ENCODE data around the gene LINC01488. TPM values are rescaled to one million over a fixed set of nuclear protein-coding genes. Genes with fewer than 3 reads are reported as not detected.
A peak's percentile ranks its signal among the peaks of the same experiment; 100 is the strongest.

LINC01488 gene
- total and polyA plus RNA-seq, 7 donors, result 0.36 TPM; not detected in 6

DNA sequence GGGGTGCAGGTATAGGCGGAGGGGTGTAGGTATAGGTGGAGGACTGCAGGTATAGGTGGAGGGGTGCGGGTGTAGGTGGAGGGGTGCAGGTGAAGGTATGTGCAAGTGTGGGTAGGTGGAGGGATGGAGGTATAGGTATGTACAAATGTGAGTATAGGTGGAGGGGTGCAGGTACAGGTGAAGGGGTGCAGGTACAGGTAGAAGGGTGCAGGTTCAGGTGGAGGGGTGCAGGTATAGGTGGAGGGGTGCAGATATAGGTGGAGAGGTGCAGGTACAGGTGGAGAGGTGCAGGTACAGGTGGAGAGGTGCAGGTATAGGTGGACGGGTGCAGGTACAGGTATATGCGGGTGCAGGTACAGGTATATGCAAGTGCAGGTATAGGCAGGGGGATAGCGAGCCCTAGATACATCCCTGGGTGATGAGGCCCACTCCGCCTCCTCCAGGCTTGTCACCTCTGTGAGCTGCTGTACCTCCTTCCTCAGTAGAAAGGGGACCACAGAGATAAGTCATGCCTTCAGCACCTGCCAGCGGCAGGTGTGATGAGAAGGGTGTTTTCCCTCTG, 17.2 kb downstream of the LINC01488 start:
- Histone ChIP-seq H3K36me3 (no peaks in the 10 kb centered on the region), H3K27ac (no peak overlapping the region), H3K4me3 (no peak overlapping the region), H3K9me3 (no peaks in the 10 kb centered on the region), H3K4me1 (peaks cover 0 to 40% (median 20%) of the 10 kb centered on the region in 4 donors), H3K27me3 (no peaks in the 10 kb centered on the region)
- TF ChIP-seq, protein P1, sequence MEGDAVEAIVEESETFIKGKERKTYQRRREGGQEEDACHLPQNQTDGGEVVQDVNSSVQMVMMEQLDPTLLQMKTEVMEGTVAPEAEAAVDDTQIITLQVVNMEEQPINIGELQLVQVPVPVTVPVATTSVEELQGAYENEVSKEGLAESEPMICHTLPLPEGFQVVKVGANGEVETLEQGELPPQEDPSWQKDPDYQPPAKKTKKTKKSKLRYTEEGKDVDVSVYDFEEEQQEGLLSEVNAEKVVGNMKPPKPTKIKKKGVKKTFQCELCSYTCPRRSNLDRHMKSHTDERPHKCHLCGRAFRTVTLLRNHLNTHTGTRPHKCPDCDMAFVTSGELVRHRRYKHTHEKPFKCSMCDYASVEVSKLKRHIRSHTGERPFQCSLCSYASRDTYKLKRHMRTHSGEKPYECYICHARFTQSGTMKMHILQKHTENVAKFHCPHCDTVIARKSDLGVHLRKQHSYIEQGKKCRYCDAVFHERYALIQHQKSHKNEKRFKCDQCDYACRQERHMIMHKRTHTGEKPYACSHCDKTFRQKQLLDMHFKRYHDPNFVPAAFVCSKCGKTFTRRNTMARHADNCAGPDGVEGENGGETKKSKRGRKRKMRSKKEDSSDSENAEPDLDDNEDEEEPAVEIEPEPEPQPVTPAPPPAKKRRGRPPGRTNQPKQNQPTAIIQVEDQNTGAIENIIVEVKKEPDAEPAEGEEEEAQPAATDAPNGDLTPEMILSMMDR (IDR thresholded peaks at IDR 0.05), result no peak
- TF ChIP-seq POLR2A (IDR thresholded peaks at IDR 0.05) (no peak), POLR2AphosphoS5 (IDR thresholded peaks at IDR 0.05) (no peak), EP300 (IDR thresholded peaks at IDR 0.05) (no peak)
- intact Hi-C loops (cut with DNase I), result no loop called here
- DNase-seq, result peak; percentile 34
- WGBS, 2 donors, result 87 to 95% methylated on average over 7 of the region's 7 CpGs

- Histone ChIP-seq H3K27me3 (no peaks in the 10 kb centered on the region), H3K4me1 (peaks cover 0 to 40% (median 20%) of the 10 kb centered on the region in 4 donors), H3K36me3 (no peaks in the 10 kb centered on the region), H3K27ac (no peak overlapping the region), H3K4me3 (no peak overlapping the region), H3K9me3 (no peaks in the 10 kb centered on the region)
- intact Hi-C loops (cut with DNase I), result no loop called here
- TF ChIP-seq POLR2AphosphoS5 (IDR thresholded peaks at IDR 0.05) (no peak), POLR2A (IDR thresholded peaks at IDR 0.05) (no peak), EP300 (IDR thresholded peaks at IDR 0.05) (no peak)
- TF ChIP-seq, protein P1 (IDR thresholded peaks at IDR 0.05), result no peak
- DNase-seq, result peak; percentile 34
- WGBS, 2 donors, result 67 to 79% methylated on average over 13 of the region's 13 CpGs
Observed at GRCh38 chr11:69499186-69499917, 17.9 kb downstream of the LINC01488 start.

DNA sequence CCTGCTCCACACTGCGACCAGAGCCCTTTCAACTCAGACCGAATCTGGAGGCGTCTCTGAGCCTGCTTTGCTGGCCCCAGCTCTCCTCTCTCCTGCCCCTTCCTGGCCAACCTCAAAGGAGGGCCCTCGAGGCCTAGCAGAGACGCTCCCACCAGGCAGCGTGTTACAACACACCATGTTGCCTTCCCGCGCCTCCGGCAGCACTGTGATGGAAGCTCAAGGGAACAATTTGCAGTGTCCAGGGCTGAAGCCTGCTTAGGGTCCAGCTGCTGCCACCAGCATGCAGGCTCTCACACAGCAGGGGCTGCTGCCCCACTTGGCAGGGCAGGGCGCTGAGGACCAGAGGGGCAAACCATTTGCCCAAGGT, 18.4 kb downstream of the LINC01488 start:
- H3K4me3 ChIP-seq, result no peak overlapping the region
- DNase-seq, result peak; percentile 53
- intact Hi-C loops (cut with DNase I), result no loop called here

DNA sequence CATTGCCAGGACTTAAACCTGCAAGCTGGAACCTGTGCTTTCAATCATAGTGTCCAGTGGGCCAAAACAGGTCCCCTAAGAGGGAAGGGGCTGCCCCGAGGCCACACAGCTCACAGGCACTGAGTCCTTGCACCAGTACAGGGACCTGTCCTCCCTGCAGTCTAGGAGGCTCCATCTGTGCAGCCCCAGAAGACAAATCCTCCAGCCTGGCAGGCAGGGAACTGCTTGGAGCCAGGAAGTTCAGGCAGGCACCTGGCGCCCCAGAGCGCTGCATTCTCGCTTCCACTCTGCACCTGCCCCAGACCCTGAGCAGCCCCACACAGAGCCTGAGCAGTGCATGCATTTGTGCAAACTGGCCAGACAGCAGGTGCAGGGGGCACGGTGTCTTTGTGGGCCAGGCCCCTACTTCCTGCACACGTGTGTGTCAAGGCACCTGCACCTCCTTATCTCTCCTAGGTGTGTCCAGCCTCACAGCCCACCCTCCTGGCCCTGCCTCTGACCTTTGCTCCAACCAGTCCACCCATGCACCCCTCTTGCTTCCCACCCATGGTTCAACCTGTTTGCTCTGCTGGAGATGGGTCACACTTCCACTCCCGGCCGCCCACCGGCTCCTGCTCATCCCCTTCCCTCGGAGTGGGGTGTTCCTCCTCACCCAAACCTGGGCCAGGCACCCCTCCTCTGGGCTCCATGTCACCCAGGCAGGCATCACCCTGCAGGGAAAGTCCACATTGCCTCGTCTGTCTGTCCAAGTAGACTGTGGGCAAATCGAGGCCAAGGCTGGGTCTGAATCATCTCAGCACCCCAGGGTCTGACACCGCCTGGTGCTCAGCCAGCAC, 19.0 kb downstream of the LINC01488 start:
- DNase-seq, result peak; percentile 54
- TF ChIP-seq EP300 (IDR thresholded peaks at IDR 0.05), result no peak
- TF ChIP-seq POLR2A (IDR thresholded peaks at IDR 0.05), result no peak
- no peak for TF ChIP-seq POLR2AphosphoS5 (IDR thresholded peaks at IDR 0.05)
- TF ChIP-seq, protein P1 (IDR thresholded peaks at IDR 0.05), result no peak
- Histone ChIP-seq H3K27me3 (no peaks in the 10 kb centered on the region), H3K27ac (no peak overlapping the region), H3K36me3 (no peaks in the 10 kb centered on the region), H3K4me3 (no peak overlapping the region), H3K4me1 (peaks cover 0 to 35% (median 20%) of the 10 kb centered on the region in 4 donors), H3K9me3 (no peaks in the 10 kb centered on the region)
- WGBS, 2 donors, result 46 to 69% methylated on average over 13 of the region's 13 CpGs
- intact Hi-C loops (cut with DNase I), result no loop called here

More for the DNA sequence above, 18.4 kb downstream of the LINC01488 start:
- Histone ChIP-seq H3K36me3 (no peaks in the 10 kb centered on the region), H3K27me3 (no peaks in the 10 kb centered on the region), H3K27ac (no peak overlapping the region), H3K4me1 (peaks cover 0 to 40% (median 20%) of the 10 kb centered on the region in 4 donors), H3K9me3 (no peaks in the 10 kb centered on the region)
- WGBS, 2 donors, result 87 to 88% methylated on average over 10 of the region's 10 CpGs
- no peak for TF ChIP-seq POLR2A (IDR thresholded peaks at IDR 0.05)
- no peak for TF ChIP-seq POLR2AphosphoS5 (IDR thresholded peaks at IDR 0.05)
- TF ChIP-seq, protein P1 (IDR thresholded peaks at IDR 0.05), result no peak
- no peak for TF ChIP-seq EP300 (IDR thresholded peaks at IDR 0.05)

Data from sigmoid colon (tissue), 7 donors.